Neuron (in vitro differentiated cells): Measurements from ENCODE around the gene EFNA1.

Source experiments
- H2AFZ ChIP-seq: one replicate; pipeline ENCODE4 v1.6.1; 2013; ENCODE audit warnings: low read depth, mild to moderate bottlenecking, inconsistent platforms, low read length, moderate library complexity
- H3K27me3 ChIP-seq: one replicate; pipeline ENCODE4 v1.6.1; 2013; ENCODE audit warnings: low read length; ENCODE audit not compliant: insufficient read depth
- H3K36me3 ChIP-seq: one replicate; pipeline ENCODE4 v1.6.1; 2013; ENCODE audit warnings: low read length; ENCODE audit not compliant: insufficient read depth
- H3K4me1 ChIP-seq: one replicate; pipeline ENCODE4 v1.6.1; 2013; ENCODE audit warnings: low read length; ENCODE audit not compliant: insufficient read depth
- H3K4me3 ChIP-seq: 2 replicates; pipeline ENCODE4 v1.5.1; 2013; ENCODE audit warnings: mild to moderate bottlenecking, low read length, moderate library complexity
- H3K9me3 ChIP-seq: one replicate; pipeline ENCODE4 v1.6.1; 2013; ENCODE audit warnings: low read length

EFNA1 gene, protein sequence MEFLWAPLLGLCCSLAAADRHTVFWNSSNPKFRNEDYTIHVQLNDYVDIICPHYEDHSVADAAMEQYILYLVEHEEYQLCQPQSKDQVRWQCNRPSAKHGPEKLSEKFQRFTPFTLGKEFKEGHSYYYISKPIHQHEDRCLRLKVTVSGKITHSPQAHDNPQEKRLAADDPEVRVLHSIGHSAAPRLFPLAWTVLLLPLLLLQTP

GRCh38 chr1:155127105-155127966, at the start of gene EFNA1:
Gene EFNA1, plus strand, starts transcription at chr1:155127876. Its CDS starts 102 bp downstream, at chr1:155127978.
- no peaks in the 10 kb centered on the region for H3K9me3 ChIP-seq
- H3K36me3 ChIP-seq = no peaks in the 10 kb centered on the region
- H2AFZ ChIP-seq = peak within 1 kb of the TSS; percentile 2
- H3K27me3 ChIP-seq = peaks cover 62% of the 10 kb centered on the region
- H3K4me1 ChIP-seq = peaks cover 42% of the 10 kb centered on the region
- peak within 1 kb of the TSS; percentile 39 for H3K4me3 ChIP-seq

DNA sequence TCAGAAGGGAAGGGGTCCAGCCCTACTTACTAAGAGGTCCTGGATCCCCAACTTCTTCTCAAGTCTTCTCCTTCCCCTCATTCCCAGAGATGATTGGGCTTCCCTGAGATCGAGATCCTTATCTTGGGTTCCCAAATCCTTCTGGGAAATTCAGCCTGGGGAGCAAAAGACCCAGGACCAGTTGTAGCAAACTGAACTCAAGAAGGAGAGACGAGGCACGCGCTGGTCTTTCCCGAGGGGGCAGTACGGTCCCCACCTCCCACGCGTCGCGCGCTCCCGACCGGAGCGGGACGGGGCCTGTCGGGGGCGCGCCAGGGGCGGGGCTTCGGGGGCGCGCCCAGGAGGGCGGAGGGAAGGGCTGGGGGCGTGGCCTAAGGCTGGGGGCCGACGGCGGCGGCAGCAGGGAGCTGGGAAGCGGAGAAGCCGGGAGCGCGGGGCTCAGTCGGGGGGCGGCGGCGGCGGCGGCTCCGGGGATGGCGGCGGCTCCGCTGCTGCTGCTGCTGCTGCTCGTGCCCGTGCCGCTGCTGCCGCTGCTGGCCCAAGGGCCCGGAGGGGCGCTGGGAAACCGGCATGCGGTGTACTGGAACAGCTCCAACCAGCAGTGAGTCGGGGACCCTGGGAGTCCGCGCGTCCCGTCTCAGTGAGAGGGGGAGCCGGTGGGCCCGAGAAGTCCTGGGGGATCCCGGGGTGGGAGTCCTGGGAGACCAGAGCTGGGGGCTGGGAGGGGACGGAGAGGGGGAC, 49.0 kb upstream of the EFNA1 start, which contains the start of gene EFNA3:
EFNA3 (plus strand) TSS at position 369 of the 741 bp plus-strand sequence; CDS start at position 474, 105 bp downstream.
- no peaks in the 10 kb centered on the region for H3K9me3 ChIP-seq
- peaks cover 58% of the 10 kb centered on the region for H3K4me1 ChIP-seq
- H3K4me3 ChIP-seq = peak within 1 kb of the TSS; percentile 74
- H3K27me3 ChIP-seq = peaks cover 15% of the 10 kb centered on the region
- H3K36me3 ChIP-seq = no peaks in the 10 kb centered on the region
- H2AFZ ChIP-seq = peak within 1 kb of the TSS; percentile 59

DNA sequence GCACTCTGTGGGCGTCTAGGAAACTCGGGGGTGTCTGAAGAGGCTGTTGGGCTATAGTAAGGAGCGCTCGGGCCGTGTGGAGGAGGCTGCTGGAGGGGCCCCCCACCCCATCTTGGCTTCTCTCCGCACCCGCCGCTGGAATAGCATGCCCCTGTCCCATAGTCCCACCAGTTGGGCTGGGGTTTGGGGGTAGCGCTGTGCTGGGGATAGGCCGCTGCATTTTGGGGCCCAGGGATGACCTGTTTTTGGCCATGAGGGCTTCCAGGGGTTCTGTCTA, 48.5 kb upstream of the EFNA1 start:
- Histone ChIP-seq H3K36me3 (no peaks in the 10 kb centered on the region), H3K9me3 (no peaks in the 10 kb centered on the region), H3K4me3 (peak overlapping the region; percentile 74), H3K27me3 (peaks cover 15% of the 10 kb centered on the region), H3K4me1 (peaks cover 63% of the 10 kb centered on the region), H2AFZ (peak overlapping the region; percentile 6)

GRCh38 chr1:155079487-155080311, 48.0 kb upstream of the EFNA1 start:
- peaks cover 15% of the 10 kb centered on the region for H3K27me3 ChIP-seq

GRCh38 chr1:155080312-155081228, 47.1 kb upstream of the EFNA1 start:
- H3K9me3 ChIP-seq = no peaks in the 10 kb centered on the region
- H3K4me3 ChIP-seq = peak overlapping the region; percentile 74
- H3K4me1 ChIP-seq = peaks cover 65% of the 10 kb centered on the region
- peaks cover 15% of the 10 kb centered on the region for H3K27me3 ChIP-seq
- H2AFZ ChIP-seq = peak overlapping the region; percentile 59
- no peaks in the 10 kb centered on the region for H3K36me3 ChIP-seq

More at GRCh38 chr1:155079487-155080311, 48.0 kb upstream of the EFNA1 start:
- H3K4me3 ChIP-seq = peak overlapping the region; percentile 74
- H3K4me1 ChIP-seq = peaks cover 66% of the 10 kb centered on the region
- H2AFZ ChIP-seq = peak overlapping the region; percentile 59
- H3K9me3 ChIP-seq = no peaks in the 10 kb centered on the region
- no peaks in the 10 kb centered on the region for H3K36me3 ChIP-seq

GRCh38 chr1:155081472-155082300, 46.0 kb upstream of the EFNA1 start:
- Histone ChIP-seq H3K4me1 (peaks cover 56% of the 10 kb centered on the region), H2AFZ (peak overlapping the region; percentile 12), H3K9me3 (no peaks in the 10 kb centered on the region), H3K4me3 (peak overlapping the region; percentile 74), H3K27me3 (peaks cover 15% of the 10 kb centered on the region), H3K36me3 (peaks cover 2% of the 10 kb centered on the region)

DNA sequence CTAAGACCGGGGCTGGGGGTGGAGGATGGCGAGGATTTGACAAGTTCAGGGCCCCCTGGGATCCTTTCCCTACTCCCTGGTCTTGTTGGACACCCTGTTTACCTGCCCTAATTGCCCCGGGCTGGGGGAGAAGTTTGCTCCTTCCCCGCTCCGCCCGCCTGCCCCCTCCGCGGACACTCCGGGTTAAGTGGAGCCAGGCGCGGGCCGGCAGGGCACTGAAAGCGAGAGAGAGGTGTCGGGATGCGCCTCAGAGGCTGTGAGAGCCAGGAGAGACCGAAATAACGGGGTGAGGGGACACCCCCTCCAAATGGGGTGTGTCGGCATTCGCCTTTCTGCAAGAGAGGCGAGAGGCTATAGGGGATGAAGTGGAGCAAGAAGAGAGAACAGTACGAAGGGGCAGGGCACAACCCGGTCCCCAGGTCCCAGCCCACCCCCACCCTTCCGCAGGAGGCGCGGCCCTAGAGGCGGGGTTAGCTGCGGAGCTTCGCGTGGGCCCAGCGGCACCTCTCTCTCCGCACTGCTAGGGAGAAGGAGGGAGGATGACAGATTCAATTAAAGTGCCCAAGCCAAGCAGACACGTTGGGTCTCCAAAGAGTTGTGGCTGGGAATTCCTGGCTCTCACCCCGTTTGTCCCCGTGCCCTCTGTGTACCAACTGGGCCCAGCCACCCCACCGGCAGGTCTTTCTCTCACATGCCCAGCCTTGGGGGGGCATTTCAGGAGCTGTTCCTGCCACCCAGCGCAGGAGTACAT, 45.2 kb upstream of the EFNA1 start:
- Histone ChIP-seq H3K36me3 (peaks cover 2% of the 10 kb centered on the region), H3K4me1 (peaks cover 53% of the 10 kb centered on the region), H3K27me3 (peaks cover 15% of the 10 kb centered on the region), H3K9me3 (no peaks in the 10 kb centered on the region), H2AFZ (peak overlapping the region; percentile 12), H3K4me3 (peak overlapping the region; percentile 8)

DNA sequence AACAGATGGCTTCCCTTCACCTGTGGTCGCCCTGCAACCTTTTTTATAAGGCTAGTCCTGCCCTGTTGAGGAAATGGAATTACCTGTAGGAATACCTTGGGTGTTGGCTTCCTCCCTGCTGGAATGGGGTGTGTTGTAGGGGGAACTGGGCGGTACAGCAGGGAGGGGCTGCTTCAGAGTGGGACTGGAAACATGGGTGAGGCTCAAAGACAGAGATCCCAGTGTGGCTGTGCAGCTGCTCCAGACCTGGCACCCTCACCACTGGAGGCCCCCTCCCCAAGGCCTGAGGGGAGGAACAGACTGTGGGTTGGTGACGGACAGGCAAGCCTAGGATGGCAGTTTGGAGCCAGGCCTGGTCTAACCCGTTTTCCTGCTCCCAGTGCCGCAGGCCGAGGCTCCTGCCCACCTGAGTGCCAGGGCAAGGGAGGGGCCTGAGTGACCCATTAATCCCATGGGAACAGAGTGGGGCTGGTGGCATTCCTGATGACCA, 44.6 kb upstream of the EFNA1 start:
- peaks cover 2% of the 10 kb centered on the region for H3K36me3 ChIP-seq
- H2AFZ ChIP-seq = no peak overlapping the region
- H3K4me3 ChIP-seq = no peak overlapping the region
- peaks cover 52% of the 10 kb centered on the region for H3K4me1 ChIP-seq
- peaks cover 15% of the 10 kb centered on the region for H3K27me3 ChIP-seq
- H3K9me3 ChIP-seq = no peaks in the 10 kb centered on the region

DNA sequence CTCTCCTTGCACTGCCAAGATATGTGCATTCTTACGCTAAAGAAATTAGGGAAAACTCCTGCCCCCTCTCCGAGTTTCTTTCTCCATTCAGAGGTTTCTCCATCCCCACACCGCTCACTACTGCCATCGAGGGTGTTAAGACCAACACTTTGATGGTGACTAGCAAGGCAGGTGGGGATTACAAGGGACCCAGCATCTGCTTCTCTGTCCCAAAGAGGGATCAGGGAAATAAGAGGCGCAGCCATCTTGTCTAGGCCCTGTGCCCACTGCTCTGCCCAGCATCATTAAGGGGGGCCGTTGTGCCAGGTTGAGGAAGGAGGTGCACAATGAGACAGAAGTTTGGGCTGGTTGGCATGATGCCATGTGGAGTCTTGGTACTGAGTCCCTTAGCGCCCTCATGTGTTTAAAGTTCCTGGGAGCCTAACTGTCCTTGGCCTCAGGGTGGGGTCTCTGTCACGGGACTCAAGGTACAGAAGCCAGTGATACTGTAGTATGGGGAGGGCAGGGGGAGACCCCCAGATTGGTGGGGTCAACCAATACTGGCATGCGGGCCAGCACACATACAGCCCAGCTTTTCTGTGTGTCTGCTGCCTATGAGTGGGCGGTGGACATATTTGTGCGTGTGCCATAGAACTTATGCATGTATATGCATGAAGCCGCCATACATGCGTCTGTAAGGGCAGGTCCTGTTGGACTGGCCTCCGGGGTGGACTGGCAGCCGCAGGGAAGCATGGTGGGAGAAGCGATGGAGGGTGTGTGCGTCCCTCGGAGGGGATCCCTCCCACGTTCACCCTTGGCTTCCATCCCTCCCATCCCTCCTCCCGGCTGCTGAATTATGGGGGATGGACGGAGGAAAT, 43.6 kb upstream of the EFNA1 start:
- H3K9me3 ChIP-seq = no peaks in the 10 kb centered on the region

More for the DNA sequence above, 43.6 kb upstream of the EFNA1 start:
- no peak overlapping the region for H2AFZ ChIP-seq
- peaks cover 47% of the 10 kb centered on the region for H3K4me1 ChIP-seq
- H3K4me3 ChIP-seq = peak overlapping the region; percentile 44
- H3K36me3 ChIP-seq = peaks cover 2% of the 10 kb centered on the region
- peaks cover 15% of the 10 kb centered on the region for H3K27me3 ChIP-seq
